Measurements from ENCODE around the gene METTL27. TPM values are rescaled to one million over a fixed set of nuclear protein-coding genes. Genes with fewer than 3 reads are reported as not detected.

The METTL27 gene
- total and polyA plus RNA-seq, 2 of the 8 experiments (the other 6 are each of a cell fraction or from before 2014, with no cell fraction given) = 6.2 to 12.0 TPM

GRCh38 chr7:73829921-73830680, 12.2 kb downstream of the METTL27 start:
- H2BK20ac ChIP-seq (ENCODE audit: low read length) = peak overlapping the region; percentile 99
- peaks cover 5 to 7% of the 10 kb centered on the region in 2 experiments; a peak in 2 of 4 replicates for H3K9me3 ChIP-seq (ENCODE audit: insufficient read depth in 2 of 2, low read depth in 1 of 2, low read length in 1 of 2)
- H3K36me3 ChIP-seq (ENCODE audit: control insufficient read depth in 2 of 4, insufficient read depth in 4 of 4, low read length in 3 of 4) = no peaks in the 10 kb centered on the region; a peak in 1 of 8 replicates
- H3K4me3 ChIP-seq (ENCODE audit: extremely low read depth in 1 of 4, insufficient read depth in 2 of 4, low read depth in 3 of 4, low read length in 4 of 4) = peak overlapping the region in 3 of 4 experiments; percentile 59 to 63 (median 60); a peak in 3 of 8 replicates
- H4K8ac ChIP-seq (ENCODE audit: extremely low read depth, insufficient read depth, low read length) = peak overlapping the region; percentile 89
- H3K23me2 ChIP-seq (ENCODE audit: low read depth, low read length) = peaks cover 17% of the 10 kb centered on the region; the same call in 1 of the 2 replicates
- peak overlapping the region; percentile 84 for H3K18ac ChIP-seq (ENCODE audit: extremely low read depth, low read length)
- H3K27me3 ChIP-seq (replicated peaks in 1 of 4; ENCODE audit: control insufficient read depth in 3 of 4, extremely low read depth in 1 of 4, insufficient read depth in 3 of 4, low read length in 3 of 4) = peaks cover 0 to 4% (median 0%) of the 10 kb centered on the region in 4 experiments; a peak in 2 of 7 replicates
- ChIA-PET POLR2A (ENCODE audit: partially characterized antibody) (interaction anchor here (0.6 to 6.8 kb wide), 9 partner anchors 8 to 204 kb away, joined by 3 to 96 read pairs (median 8); partner anchors contain the start of genes ABHD11 and METTL27), CTCF (ENCODE audit: partially characterized antibody) (interaction anchor here (0.6 to 5.5 kb wide), 9 partner anchors 10 to 100 kb away, joined by 3 to 65 read pairs (median 6); partner anchors contain the start of genes CLDN3 and METTL27)
- peak overlapping the region; percentile 57 for H3K4ac ChIP-seq (replicated peaks; ENCODE audit: insufficient read length, low read depth, low read length)
- no peak overlapping the region for H3K23ac ChIP-seq (ENCODE audit: insufficient read length)
- peak overlapping the region in 2 of 4 experiments; percentile 52 to 58; a peak in 4 of 7 replicates for H3K9ac ChIP-seq (replicated peaks in 1 of 4; ENCODE audit: extremely low read depth in 1 of 4, low read depth in 3 of 4, low read length in 3 of 4)
- peaks cover 22 to 56% (median 43%) of the 10 kb centered on the region in 4 experiments for H3K4me1 ChIP-seq (replicated peaks in 1 of 4; ENCODE audit: control insufficient read depth in 3 of 4, insufficient read depth in 4 of 4, low read length in 3 of 4)
- no peak overlapping the region for H2AFZ ChIP-seq (ENCODE audit: low read length)
- H3K56ac ChIP-seq (replicated peaks; ENCODE audit: insufficient read length, low read depth, low read length) = peak overlapping the region; percentile 62
- FAIRE-seq (no peak), DNase-seq (ENCODE audit: low read depth in 1 of 2, low spot score in 2 of 2) (no peak)
- no peak overlapping the region for H3K14ac ChIP-seq (ENCODE audit: insufficient read length)
- no peaks in the 10 kb centered on the region; a peak in 1 of 4 replicates for H3K79me2 ChIP-seq (ENCODE audit: control insufficient read depth in 1 of 2, insufficient read depth in 2 of 2, low read length in 2 of 2)
- H3K79me1 ChIP-seq (ENCODE audit: low read depth, low read length) = peaks cover 5% of the 10 kb centered on the region; the same call in 1 of the 2 replicates
- peak overlapping the region; percentile 63 to 82 for H3K4me2 ChIP-seq (ENCODE audit: insufficient read depth in 1 of 2, low read depth in 2 of 2, low read length in 2 of 2)
- peak overlapping the region; percentile 92 for H2BK5ac ChIP-seq (ENCODE audit: low read depth, low read length)
- H3K27ac ChIP-seq (ENCODE audit: low read depth, low read length) = peak overlapping the region; percentile 42
- peak overlapping the region; percentile 94 for H4K91ac ChIP-seq (replicated peaks; ENCODE audit: insufficient read length, low read length)
- H2BK12ac ChIP-seq (ENCODE audit: low read depth, low read length) = peak overlapping the region; percentile 97
- peak overlapping the region; percentile 80 for H2BK120ac ChIP-seq (replicated peaks; ENCODE audit: low read depth, low read length)
- H4K5ac ChIP-seq (ENCODE audit: insufficient read length, low read depth, low read length) = peak overlapping the region; percentile 69
- 72% methylated on average over 13 of the region's 13 CpGs; no CpG with 5 or more reads in 1 of the 2 experiments for WGBS, 2 experiments (ENCODE audit: extremely low coverage in 1 of 2, insufficient coverage in 1 of 2, insufficient read length in 1 of 2, insufficient replicate concordance in 2 of 2, low coverage in 1 of 2, low lambda C conversion rate in 2 of 2, missing lambda C conversion rate in 1 of 2)
- peak overlapping the region; percentile 84 for H2AK5ac ChIP-seq (ENCODE audit: low read depth, low read length)
- no peaks in the 10 kb centered on the region for H4K20me1 ChIP-seq (replicated peaks in 1 of 2; ENCODE audit: control insufficient read depth in 1 of 2, insufficient read depth in 2 of 2, low read length in 2 of 2)
- H2BK15ac ChIP-seq (ENCODE audit: low read length) = peak overlapping the region; percentile 75; the same call in 1 of the 2 replicates
- no peak for TF ChIP-seq NRF1 (IDR thresholded peaks at IDR 0.05; ENCODE audit: low read depth, low read length)
- TF ChIP-seq POLR2AphosphoS5 (IDR thresholded peaks at IDR 0.05; ENCODE audit: low read depth, low read length) = 0 out of 2 replicates have a peak, but pooled peaks have one; percentile 1
- TF ChIP-seq CREB1 (IDR thresholded peaks at IDR 0.05) = no peak
- TF ChIP-seq SIN3A (conservative IDR thresholded peaks at IDR 0.05 in 1 of 2, IDR thresholded peaks at IDR 0.05 in 1 of 2; ENCODE audit: low read depth in 1 of 2, low read length in 2 of 2) = no peak
- no peak for TF ChIP-seq BRCA1 (IDR thresholded peaks at IDR 0.05; ENCODE audit: low read depth, low read length)
- TF ChIP-seq PHF8 (conservative IDR thresholded peaks at IDR 0.05; ENCODE audit: low read depth, low read length) = no peak
- 0 out of 2 replicates have a peak, but pooled peaks have one; percentile 39 for TF ChIP-seq ATF2 (IDR thresholded peaks at IDR 0.05; ENCODE audit: low read length)
- TF ChIP-seq TEAD4 (IDR thresholded peaks at IDR 0.05; ENCODE audit: low read depth, low read length) = no peak
- no peak for TF ChIP-seq ASH2L (IDR thresholded peaks at IDR 0.05; ENCODE audit: low read length)

Data from H1 (cell line).